Measurements from ENCODE around the gene CDH11.
A peak's percentile ranks its signal among the peaks of the same experiment; 100 is the strongest.

Gene CDH11

DNA sequence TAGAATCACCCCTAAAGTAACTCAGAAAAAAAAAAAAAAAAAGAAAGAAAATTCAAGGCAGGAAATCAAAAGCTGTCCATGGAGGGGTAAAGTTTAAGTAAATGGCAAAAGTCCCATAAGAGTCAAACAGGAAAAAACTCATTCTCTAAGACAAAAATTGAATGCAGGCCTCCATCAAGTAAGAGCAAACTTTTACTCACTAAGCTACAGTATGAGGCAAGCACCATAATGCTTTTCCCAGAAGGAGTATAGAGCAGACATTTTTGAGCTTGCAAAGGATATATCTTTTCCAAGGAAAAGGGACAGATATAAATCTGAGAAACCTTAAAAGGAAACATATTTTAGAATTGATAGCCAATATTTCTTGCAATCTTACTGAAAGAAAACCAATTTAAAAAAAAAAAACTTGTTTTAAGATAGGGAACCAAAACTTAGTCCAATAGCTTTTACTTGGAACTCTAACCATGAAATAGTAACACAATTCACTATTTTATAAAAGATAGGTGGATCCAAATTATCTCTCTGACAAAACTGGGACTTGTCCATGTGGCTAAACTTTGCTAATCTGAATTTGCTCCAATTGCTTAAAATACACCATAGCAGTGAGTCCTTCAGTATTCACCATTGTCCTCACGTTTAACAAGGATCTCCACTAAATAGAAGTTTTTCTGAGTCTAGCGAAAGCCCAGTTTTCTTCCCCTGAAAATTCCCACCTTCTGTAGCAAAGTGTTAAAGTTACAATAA is 99.8 kb downstream of the CDH11 start:
- no peak for DNase-seq

DNA sequence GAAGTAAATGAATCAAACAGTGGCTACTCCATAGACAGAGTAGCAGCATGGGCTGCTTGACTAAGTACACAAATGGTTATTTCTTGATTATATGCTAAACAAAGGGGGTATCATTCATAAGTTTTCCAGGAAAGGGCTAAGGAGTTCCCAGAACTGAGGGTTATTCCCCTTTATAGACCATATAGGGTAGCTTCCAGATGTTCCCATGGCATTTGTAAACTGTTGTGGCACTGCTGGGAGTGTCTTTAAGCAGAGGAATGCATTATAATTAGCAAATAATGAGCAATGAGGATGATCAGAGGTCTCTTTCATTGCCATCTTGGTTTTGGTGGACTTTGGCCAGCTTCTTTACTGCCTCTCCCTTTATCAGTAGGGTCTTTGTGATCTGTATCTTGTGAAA is 105.1 kb downstream of the CDH11 start:
- DNase-seq = no peak

- DNase-seq = no peak
Measured at GRCh38 chr16:65015599-65015998, 106.3 kb downstream of the CDH11 start.

DNA sequence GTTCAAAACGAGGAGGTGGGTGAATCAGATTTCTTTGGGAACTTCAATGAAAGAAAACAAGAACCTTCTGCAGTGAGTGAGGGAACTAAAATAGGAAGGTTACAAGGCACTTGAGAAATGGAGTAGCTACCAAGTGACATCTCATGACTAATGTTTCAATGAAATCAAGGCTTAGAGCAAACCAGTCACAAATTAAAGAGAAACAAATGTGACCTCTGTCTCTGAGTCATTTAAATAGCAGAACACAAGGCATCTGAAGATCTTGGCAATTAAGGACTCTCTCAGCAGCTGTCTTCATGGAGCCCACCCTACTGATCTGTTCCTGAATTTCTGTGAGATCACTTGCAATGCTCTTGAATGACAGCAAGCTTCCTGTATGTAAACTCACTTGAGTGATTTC is 109.5 kb downstream of the CDH11 start:
- no peak for DNase-seq

DNA sequence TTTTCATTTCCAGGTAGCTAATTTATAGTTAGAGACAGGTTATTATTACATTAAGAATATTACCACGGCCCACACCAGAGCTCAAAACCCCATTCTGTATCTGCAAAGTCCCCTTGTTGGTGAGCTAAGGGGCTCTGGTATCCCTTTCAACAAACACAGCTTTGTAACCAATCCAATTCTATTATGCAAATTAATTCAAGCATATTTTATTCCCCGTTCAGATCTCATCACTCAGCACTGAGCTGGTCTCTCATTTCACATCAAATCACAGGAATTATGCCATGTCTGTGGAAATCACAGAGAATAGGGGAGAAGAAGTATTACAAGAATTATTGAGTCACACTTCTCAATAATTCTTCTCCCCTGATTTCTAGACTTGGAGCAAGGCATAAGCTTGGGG is 111.7 kb downstream of the CDH11 start:
- DNase-seq = no peak

GRCh38 chr16:65005696-65006095 is 116.2 kb downstream of the CDH11 start:
- no peak for DNase-seq

DNA sequence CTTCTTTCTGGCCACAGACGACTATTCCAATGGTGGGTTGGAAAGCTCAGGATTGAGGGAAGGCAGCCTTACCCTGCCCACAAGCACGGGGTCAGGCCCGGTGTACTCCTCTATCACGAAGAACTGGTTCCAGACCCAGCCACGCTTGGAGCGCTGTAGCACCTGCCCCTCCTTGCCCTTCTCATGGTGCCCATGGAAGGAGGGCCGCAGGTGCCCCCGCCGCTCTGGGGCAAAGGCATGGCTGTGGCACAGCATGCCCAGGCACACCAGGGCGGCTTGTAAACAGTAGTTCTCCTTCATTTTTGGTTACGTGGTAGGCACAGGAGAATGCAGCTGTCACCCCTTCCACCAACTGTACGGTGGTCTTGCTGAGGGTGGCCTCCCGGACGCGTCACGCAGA is 117.3 kb downstream of the CDH11 start:
- no peak for DNase-seq

DNA sequence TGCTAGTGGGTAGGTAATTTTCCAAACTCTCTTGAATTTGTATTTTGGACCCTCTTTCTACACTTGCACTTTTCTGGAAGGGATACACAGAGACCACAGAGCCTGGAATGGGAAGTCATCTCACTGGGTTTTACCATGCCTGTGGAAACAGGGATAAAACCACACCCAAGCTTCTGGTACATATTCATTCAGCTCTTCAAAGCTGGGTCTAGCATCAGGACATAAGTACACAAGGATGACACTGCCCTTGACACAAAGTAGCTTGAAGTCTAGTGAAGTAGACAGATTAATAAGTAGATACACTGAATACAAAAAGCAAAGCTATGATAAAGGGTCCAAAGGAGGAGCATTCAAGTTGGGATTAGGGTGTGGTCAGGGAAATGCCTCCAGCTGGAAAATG is 118.2 kb downstream of the CDH11 start:
- no peak for DNase-seq

- no peak for DNase-seq
Measured at GRCh38 chr16:65002265-65002664, 119.6 kb downstream of the CDH11 start.

GRCh38 chr16:65000654-65001053 is 121.2 kb downstream of the CDH11 start:
- DNase-seq = no peak

GRCh38 chr16:64997751-64998150 is 124.1 kb downstream of the CDH11 start:
- no peak for DNase-seq

DNA sequence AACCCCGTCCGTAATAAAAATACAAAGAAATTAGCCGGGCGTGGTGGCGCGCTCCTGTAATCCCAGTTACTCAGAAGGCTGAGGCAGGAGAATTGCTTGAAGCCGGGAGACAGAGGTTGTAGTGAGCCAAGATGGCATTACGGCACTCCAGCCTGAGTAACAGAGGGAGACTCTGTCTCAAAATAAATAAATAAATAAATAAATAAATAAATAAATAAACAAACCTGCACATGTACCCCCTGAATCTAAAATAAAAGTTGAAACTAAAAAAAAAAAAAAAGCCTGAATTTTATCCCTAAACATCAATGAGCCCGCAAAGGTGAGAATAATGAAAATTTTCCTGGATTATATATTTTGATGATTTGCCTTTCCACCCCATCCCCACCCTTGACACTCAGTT is 124.7 kb downstream of the CDH11 start:
- no peak for DNase-seq

DNA sequence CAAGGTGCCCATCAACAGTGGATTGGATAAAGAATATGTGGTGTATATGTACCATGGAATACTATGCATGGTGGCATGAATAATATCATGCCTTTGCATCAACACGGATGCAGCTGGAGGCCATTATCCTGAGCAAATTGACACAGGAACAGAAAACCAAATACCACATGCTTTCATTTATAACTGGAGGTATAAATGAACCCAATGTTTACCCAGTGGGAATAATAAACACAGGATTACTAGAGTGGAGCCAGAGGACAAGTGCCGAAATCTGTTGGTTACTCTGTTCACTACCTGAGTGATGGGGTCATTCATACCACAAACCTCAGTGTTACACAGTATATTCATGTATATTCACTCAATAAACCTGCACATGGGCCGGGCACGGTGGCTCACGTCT is 125.2 kb downstream of the CDH11 start:
- DNase-seq = no peak

DNA sequence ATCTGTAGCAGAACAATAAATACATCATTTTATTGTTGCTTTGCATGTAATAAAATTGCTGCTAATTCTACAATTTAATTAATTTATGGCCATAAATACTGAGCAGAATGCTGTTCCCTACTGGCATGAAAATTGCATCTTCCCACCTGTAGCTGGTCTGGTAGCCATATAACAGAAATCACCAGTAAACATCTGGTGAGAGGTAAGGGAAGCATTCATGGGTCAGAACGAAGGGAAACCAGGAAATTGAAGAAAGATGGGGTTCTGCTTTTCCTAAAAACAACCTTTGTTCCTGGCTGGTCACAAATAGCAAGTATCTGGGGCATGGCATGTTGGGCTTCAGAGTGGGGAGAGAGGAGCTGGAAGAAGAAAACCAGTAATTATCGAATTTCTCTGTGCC is 128.4 kb downstream of the CDH11 start:
- DNase-seq = no peak

- DNase-seq = no peak
Measured at GRCh38 chr16:64991001-64991400, 130.9 kb downstream of the CDH11 start.

- DNase-seq = no peak
Measured at GRCh38 chr16:64990101-64990500, 131.8 kb downstream of the CDH11 start.

GRCh38 chr16:64989050-64989449 is 132.8 kb downstream of the CDH11 start:
- DNase-seq = no peak

DNA sequence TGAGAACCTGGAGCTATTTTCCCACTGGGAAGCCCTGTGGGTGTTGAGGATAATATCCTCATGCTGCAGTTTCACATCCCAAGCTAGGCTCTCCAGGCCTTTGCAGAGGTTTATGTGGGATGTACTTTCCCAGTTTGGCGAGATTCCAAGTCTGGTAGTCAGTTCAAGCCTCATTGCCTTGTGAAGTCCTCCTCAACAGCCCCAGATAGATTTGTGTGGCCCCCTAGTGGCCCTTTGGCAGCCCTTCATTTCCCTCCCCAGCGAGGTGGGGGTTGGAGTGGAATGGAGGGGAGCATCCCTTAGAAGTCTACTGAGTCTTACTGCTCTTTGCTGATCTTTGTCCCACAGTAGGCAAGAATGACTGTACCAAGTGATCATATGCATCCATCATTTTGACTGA is 137.9 kb downstream of the CDH11 start:
- peak; percentile 2 for DNase-seq

DNA sequence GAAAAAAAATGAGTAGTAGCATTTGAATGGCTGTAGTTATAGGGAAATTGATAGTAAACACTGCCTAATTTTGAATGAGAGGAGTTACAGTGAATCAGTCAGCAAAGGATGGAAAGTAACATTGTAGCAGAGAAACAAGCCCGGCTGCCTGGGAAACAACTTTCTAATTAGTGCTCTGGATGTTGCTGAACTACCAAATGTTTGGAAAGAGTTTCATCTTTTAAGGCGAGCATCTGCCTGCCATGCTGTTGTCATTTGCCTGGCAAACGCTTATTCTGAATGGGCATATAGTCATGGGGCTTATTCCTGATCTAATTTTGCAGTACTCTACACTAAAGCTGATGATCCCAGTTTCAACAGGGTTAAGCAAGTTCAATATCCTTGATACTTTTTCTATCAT is 138.6 kb downstream of the CDH11 start:
- no peak for DNase-seq

DNA sequence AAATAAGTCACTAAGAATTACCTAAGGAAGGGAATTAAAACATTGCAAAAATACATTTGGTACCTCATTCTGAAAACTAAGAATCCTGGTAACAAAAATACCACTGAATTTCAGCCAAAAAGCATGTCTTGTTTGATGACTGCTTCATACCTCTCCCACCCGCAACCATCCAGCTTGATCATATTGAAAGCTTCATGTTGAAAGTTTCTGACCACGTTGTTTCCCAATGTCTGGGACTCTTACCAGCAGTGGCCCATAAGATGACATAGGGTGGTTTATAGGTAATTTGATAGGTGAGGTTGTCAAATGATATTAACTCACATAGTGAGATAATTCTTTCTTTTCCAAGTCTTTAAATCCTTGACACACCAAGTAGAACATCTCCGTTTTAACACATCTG is 139.3 kb downstream of the CDH11 start:
- no peak for DNase-seq

DNA sequence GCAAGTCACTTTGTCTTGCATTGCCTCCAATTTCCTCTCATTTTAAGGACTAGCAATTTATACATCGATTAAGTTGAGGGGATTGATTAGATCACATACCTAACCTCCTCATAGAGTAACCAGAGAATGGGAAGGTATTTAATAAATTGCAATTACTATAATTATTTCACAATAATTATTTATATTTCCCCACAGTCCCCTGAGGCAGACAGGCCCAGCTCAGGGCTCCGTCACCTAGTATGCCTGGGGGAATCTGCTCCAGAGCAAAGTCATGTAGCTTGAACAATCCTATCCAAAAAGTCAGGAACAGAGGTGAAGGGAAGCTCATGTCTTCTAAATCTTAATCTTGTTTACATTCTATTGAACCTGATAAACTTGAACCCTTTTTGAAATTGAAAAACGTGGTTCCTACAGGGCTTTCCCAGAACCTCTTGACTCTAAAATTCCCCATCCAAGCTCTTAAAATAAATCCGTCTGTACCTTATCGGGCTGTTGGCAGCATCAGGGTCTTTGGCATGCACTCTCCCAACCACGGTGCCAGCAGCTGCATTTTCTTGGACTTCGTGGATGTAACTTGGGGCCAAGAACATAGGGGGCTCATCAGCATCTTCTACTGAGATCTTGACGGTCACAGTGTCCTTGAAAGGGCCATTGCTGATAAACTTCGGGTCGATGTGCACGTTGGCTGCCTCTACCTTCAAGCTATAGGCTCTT is 140.1 kb downstream of the CDH11 start:
- no peak for DNase-seq

GRCh38 chr16:64977206-64977920 is 144.5 kb downstream of the CDH11 start:
- DNase-seq = no peak

GRCh38 chr16:64975821-64976220 is 146.0 kb downstream of the CDH11 start:
- DNase-seq = no peak

- no peak for DNase-seq
Measured at GRCh38 chr16:64974381-64974780, 147.5 kb downstream of the CDH11 start.
